ENCODE results near the gene MAP3K19. TPM values are rescaled to one million over a fixed set of nuclear protein-coding genes. Genes with fewer than 3 reads are reported as not detected.

Gene MAP3K19
- total and polyA plus RNA-seq, 10 of the 15 experiments (the other 5 are each of a cell fraction or from before 2014, with no cell fraction given) = 0.05 TPM; not detected in 9

GRCh38 chr2:134949981-134950708 is 97.1 kb downstream of the MAP3K19 start:
- Histone ChIP-seq H3K4me2 (ENCODE audit: control insufficient read depth, insufficient read depth) (no peak overlapping the region), H3K27me3 (replicated peaks in 1 of 2; ENCODE audit: control insufficient read depth in 2 of 2, insufficient read depth in 2 of 2, low read length in 1 of 2) (no peaks in the 10 kb centered on the region), H3K4me3 (no peak overlapping the region), H3K27ac (ENCODE audit: control insufficient read depth, insufficient read depth) (no peak overlapping the region), H3K79me2 (ENCODE audit: control insufficient read depth, insufficient read depth, low read length) (no peaks in the 10 kb centered on the region), H3K9ac (ENCODE audit: control insufficient read depth, insufficient read depth, low read length) (no peak overlapping the region), H3K9me3 (replicated peaks; ENCODE audit: control insufficient read depth, insufficient read depth, low read length) (no peaks in the 10 kb centered on the region), H3K36me3 (ENCODE audit: control insufficient read depth in 2 of 2, insufficient read depth in 2 of 2, low read length in 1 of 2) (peaks cover 19 to 24% of the 10 kb centered on the region in 2 experiments), H3K4me1 (ENCODE audit: control insufficient read depth, insufficient read depth, low read length) (no peaks in the 10 kb centered on the region), H4K20me1 (ENCODE audit: control insufficient read depth, insufficient read depth) (no peaks in the 10 kb centered on the region), H2AFZ (ENCODE audit: control insufficient read depth, low read depth, low read length) (no peak overlapping the region)
- DNase-seq (ENCODE audit: low read depth, low spot score) (no peak), FAIRE-seq (no peak), ATAC-seq (no peak; the same call in 2 of the 3 replicates)
- ChIA-PET CTCF (interaction anchor here (0.6 to 1.2 kb wide), 3 partner anchors 38 to 1136 kb away, joined by 3 to 6 read pairs (median 3); no protein-coding TSS in a partner anchor), RAD21 (ENCODE audit: unreplicated experiment) (interaction anchor here (1.0 kb wide), 1 partner anchor 32 kb away, joined by 4 read pairs; no protein-coding TSS in a partner anchor), SMC1A (ENCODE audit: uncharacterized antibody, unreplicated experiment) (interaction anchor here (1.2 kb wide), 1 partner anchor 13 kb away, joined by 4 read pairs; no protein-coding TSS in a partner anchor), POLR2A (interaction anchor here (0.7 kb wide), 1 partner anchor 29 kb away, joined by 3 read pairs; no protein-coding TSS in a partner anchor)
- peak; percentile 83 for TF ChIP-seq NR2F1 (conservative IDR thresholded peaks at IDR 0.05)
- TF ChIP-seq FOXK2 (IDR thresholded peaks at IDR 0.05) = no peak
- TF ChIP-seq NR2C1 (IDR thresholded peaks at IDR 0.05) = 0 out of 2 replicates have a peak, but pooled peaks have one; percentile 22
- WGBS (ENCODE audit: insufficient coverage, insufficient replicate concordance, low lambda C conversion rate, missing lambda C conversion rate) = 76% methylated on average over 7 of the region's 7 CpGs
- in situ Hi-C loops (cut with MboI) = no loop called here
- intact Hi-C loops (cut with micrococcal nuclease; ENCODE audit: unreplicated experiment) = no loop called here
- no TSS peak for BruUV-seq (replicated peaks)

- no peak for FAIRE-seq
- H3K9ac ChIP-seq (ENCODE audit: control insufficient read depth, insufficient read depth, low read length) = no peak overlapping the region
- TF ChIP-seq CBX5 (IDR thresholded peaks at IDR 0.05; ENCODE audit: low read depth) (no peak), SMC3 (IDR thresholded peaks at IDR 0.05; ENCODE audit: borderline replicate concordance, low read length) (no peak), MYB (IDR thresholded peaks at IDR 0.05; ENCODE audit: borderline replicate concordance, low read depth, low read length) (no peak), CHD2 (IDR thresholded peaks at IDR 0.05; ENCODE audit: borderline replicate concordance, low read depth, low read length) (no peak), RB1 (IDR thresholded peaks at IDR 0.05; ENCODE audit: borderline replicate concordance) (no peak), HDGF (IDR thresholded peaks at IDR 0.05) (no peak), BHLHE40 (IDR thresholded peaks at IDR 0.05; ENCODE audit: borderline replicate concordance in 1 of 2, low read depth in 2 of 2, low read length in 1 of 2) (no peak), ATF3 (IDR thresholded peaks at IDR 0.05; ENCODE audit: borderline replicate concordance, extremely low read depth, low read depth, low read length) (no peak)
- peaks cover 10 to 29% of the 10 kb centered on the region in 2 experiments for H3K36me3 ChIP-seq (ENCODE audit: control insufficient read depth in 2 of 2, insufficient read depth in 2 of 2, low read length in 1 of 2)
- in situ Hi-C loops (cut with MboI) = no loop called here
- intact Hi-C loops (cut with micrococcal nuclease; ENCODE audit: unreplicated experiment) = no loop called here
- no peaks in the 10 kb centered on the region for H4K20me1 ChIP-seq (ENCODE audit: control insufficient read depth, insufficient read depth)
- CTCF ChIA-PET = interaction anchor here (1.2 to 1.6 kb wide), 2 partner anchors 10 to 19 kb away, joined by 5 to 6 read pairs; no protein-coding TSS in a partner anchor
- no peak for ATAC-seq
- RAD21 ChIA-PET (ENCODE audit: unreplicated experiment) = no interaction called here
- SMC1A ChIA-PET (ENCODE audit: uncharacterized antibody, unreplicated experiment) = interaction anchor here (0.6 to 1.0 kb wide), 3 partner anchors 43 to 735 kb away, joined by 3 to 5 read pairs (median 3); no protein-coding TSS in a partner anchor
- no peaks in the 10 kb centered on the region for H3K27me3 ChIP-seq (replicated peaks in 1 of 2; ENCODE audit: control insufficient read depth in 2 of 2, insufficient read depth in 2 of 2, low read length in 1 of 2)
- no peak overlapping the region for H2AFZ ChIP-seq (ENCODE audit: control insufficient read depth, low read depth, low read length)
- H3K27ac ChIP-seq (ENCODE audit: control insufficient read depth, insufficient read depth) = no peak overlapping the region
- H3K4me3 ChIP-seq = no peak overlapping the region
- H3K4me1 ChIP-seq (ENCODE audit: control insufficient read depth, insufficient read depth, low read length) = peaks cover 14% of the 10 kb centered on the region
- POLR2A ChIA-PET = interaction anchor here (0.7 kb wide), 1 partner anchor 803 kb away, joined by 3 read pairs; no protein-coding TSS in a partner anchor
- WGBS (ENCODE audit: insufficient coverage, insufficient replicate concordance, low lambda C conversion rate, missing lambda C conversion rate) = over 99% methylated on average over 6 of the region's 6 CpGs
- H3K4me2 ChIP-seq (ENCODE audit: control insufficient read depth, insufficient read depth) = no peak overlapping the region
- DNase-seq (ENCODE audit: low read depth, low spot score) = no peak
- peaks cover 1% of the 10 kb centered on the region for H3K79me2 ChIP-seq (ENCODE audit: control insufficient read depth, insufficient read depth, low read length)
- H3K9me3 ChIP-seq (replicated peaks; ENCODE audit: control insufficient read depth, insufficient read depth, low read length) = no peaks in the 10 kb centered on the region
- no TSS peak for BruUV-seq (replicated peaks)
These were observed 101.2 kb downstream of the MAP3K19 start for GRCh38 chr2:134946073-134946472.

All from GM12878 (cell line).